ENCODE results near the gene PROSER3. TPM values are rescaled to one million over a fixed set of nuclear protein-coding genes. Genes with fewer than 3 reads are reported as not detected.

Gene PROSER3
- total and polyA plus RNA-seq, 2 of the 4 experiments (the other 2 are of a cell fraction), result 5.4 to 21.8 TPM

- Histone ChIP-seq H3K4me3 (ENCODE audit: insufficient read depth, low read depth, low read length) (no peak overlapping the region), H4K8ac (ENCODE audit: low read depth in 2 of 2, low read length in 2 of 2) (no peak overlapping the region), H3K9ac (ENCODE audit: low read depth, low read length) (no peak overlapping the region), H2BK120ac (ENCODE audit: low read depth, low read length) (no peak overlapping the region), H2AK9ac (replicated peaks; ENCODE audit: low read depth, low read length, poor library complexity) (no peak overlapping the region), H2BK20ac (ENCODE audit: low read depth, low read length) (no peak overlapping the region), H2AFZ (replicated peaks; ENCODE audit: low read length, poor library complexity) (no peak overlapping the region), H4K20me1 (ENCODE audit: insufficient read depth, low read length) (no peaks in the 10 kb centered on the region), H4K5ac (ENCODE audit: low read depth, low read length) (no peak overlapping the region), H3K9me1 (ENCODE audit: insufficient read depth, low read length) (no peaks in the 10 kb centered on the region), H3K56ac (ENCODE audit: extremely low read depth, insufficient read depth, low read length) (no peak overlapping the region), H3K27me3 (ENCODE audit: control insufficient read depth, insufficient read depth, low read length) (no peaks in the 10 kb centered on the region), H2BK5ac (ENCODE audit: low read depth, low read length, poor library complexity, severe bottlenecking) (no peak overlapping the region), H3K79me1 (ENCODE audit: low read depth in 1 of 2, low read length in 2 of 2) (no peaks in the 10 kb centered on the region), H3K23ac (ENCODE audit: low read depth, low read length) (no peak overlapping the region), H3K27ac (ENCODE audit: insufficient read depth, low read length) (no peak overlapping the region), H4K91ac (ENCODE audit: insufficient read depth, low read depth, low read length) (no peak overlapping the region), H2BK15ac (ENCODE audit: low read depth, low read length) (no peak overlapping the region), H3K9me3 (ENCODE audit: control insufficient read depth, insufficient read depth, low read length) (no peaks in the 10 kb centered on the region), H3K4ac (ENCODE audit: low read depth, low read length) (no peak overlapping the region), H3K4me1 (ENCODE audit: control insufficient read depth, insufficient read depth, low read length) (no peaks in the 10 kb centered on the region), H3K14ac (replicated peaks; ENCODE audit: low read depth, low read length) (no peak overlapping the region), H3K4me2 (ENCODE audit: low read depth, low read length) (no peak overlapping the region), H2AK5ac (ENCODE audit: low read depth, low read length) (no peak overlapping the region), H3K18ac (ENCODE audit: low read depth, low read length) (no peak overlapping the region), H3K36me3 (ENCODE audit: control insufficient read depth, insufficient read depth, low read length) (peaks cover 16% of the 10 kb centered on the region)
- POLR2A ChIA-PET (ENCODE audit: unreplicated experiment), result no interaction called here
- intact Hi-C loops (cut with micrococcal nuclease), result no loop called here
- ATAC-seq (ENCODE audit: low read depth) (no peak), DNase-seq (no peak)
- TF ChIP-seq, protein P1, sequence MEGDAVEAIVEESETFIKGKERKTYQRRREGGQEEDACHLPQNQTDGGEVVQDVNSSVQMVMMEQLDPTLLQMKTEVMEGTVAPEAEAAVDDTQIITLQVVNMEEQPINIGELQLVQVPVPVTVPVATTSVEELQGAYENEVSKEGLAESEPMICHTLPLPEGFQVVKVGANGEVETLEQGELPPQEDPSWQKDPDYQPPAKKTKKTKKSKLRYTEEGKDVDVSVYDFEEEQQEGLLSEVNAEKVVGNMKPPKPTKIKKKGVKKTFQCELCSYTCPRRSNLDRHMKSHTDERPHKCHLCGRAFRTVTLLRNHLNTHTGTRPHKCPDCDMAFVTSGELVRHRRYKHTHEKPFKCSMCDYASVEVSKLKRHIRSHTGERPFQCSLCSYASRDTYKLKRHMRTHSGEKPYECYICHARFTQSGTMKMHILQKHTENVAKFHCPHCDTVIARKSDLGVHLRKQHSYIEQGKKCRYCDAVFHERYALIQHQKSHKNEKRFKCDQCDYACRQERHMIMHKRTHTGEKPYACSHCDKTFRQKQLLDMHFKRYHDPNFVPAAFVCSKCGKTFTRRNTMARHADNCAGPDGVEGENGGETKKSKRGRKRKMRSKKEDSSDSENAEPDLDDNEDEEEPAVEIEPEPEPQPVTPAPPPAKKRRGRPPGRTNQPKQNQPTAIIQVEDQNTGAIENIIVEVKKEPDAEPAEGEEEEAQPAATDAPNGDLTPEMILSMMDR (conservative IDR thresholded peaks at IDR 0.05; ENCODE audit: low read depth, low read length), result no peak
- TF ChIP-seq MXI1 (IDR thresholded peaks at IDR 0.05; ENCODE audit: borderline replicate concordance, low read depth, low read length) (no peak), POLR2A (IDR thresholded peaks at IDR 0.05; ENCODE audit: low read depth, low read length) (no peak), USF2 (IDR thresholded peaks at IDR 0.05; ENCODE audit: low read depth, low read length) (no peak), RFX5 (IDR thresholded peaks at IDR 0.05; ENCODE audit: low read depth, low read length) (no peak), CEBPB (IDR thresholded peaks at IDR 0.05; ENCODE audit: low read depth, low read length) (no peak), RCOR1 (IDR thresholded peaks at IDR 0.05; ENCODE audit: insufficient replicate concordance, low read length) (no peak)
- WGBS, 2 experiments (ENCODE audit: extremely low coverage in 2 of 2, insufficient read length in 1 of 2), result 95% methylated on average over 8 of the region's 12 CpGs; no CpG with 5 or more reads in 1 of the 2 experiments
- dilution Hi-C loops (cut with HindIII; ENCODE audit: low sequenced_read_pairs, unreplicated experiment), result no loop called here
- CTCF ChIA-PET, result no interaction called here
- in situ Hi-C loops (cut with MboI; ENCODE audit: low sequenced_read_pairs), result no loop called here
- no TSS peak for BruUV-seq (replicated peaks)
Observed at GRCh38 chr19:35782589-35782988, 24.6 kb downstream of the PROSER3 start.

All from IMR-90 (cell line).